Heart left ventricle (tissue), 16 donors: ENCODE data around the gene REXO1. TPM values are rescaled to one million over a fixed set of nuclear protein-coding genes. Genes with fewer than 3 reads are reported as not detected.
A peak's percentile ranks its signal among the peaks of the same experiment; 100 is the strongest.

Experiments
- ATAC-seq, 4 donors: fragments of 200-7000 bp; cut with Tn5 transposase; one replicate each; pipeline ENCODE4 v1.9.1; 2020 to 2022; ENCODE audit warnings: moderate library complexity in 4 of 4, mild to moderate bottlenecking in 3 of 4, moderate number of reproducible peaks in 1 of 4
- DNase-seq, 5 donors: peaks; one replicate each; pipeline ENCODE4 v3.0.0-alpha.2; 2020
- H3K27ac ChIP-seq, 12 donors: fragments of 200-600 bp; sonication (generic) in 4 of 12; one replicate each; pipeline versions ENCODE4 v1.5.0 to v1.8.0; 2016 to 2022; ENCODE audit warnings: mild to moderate bottlenecking in 2 of 12
- H3K27me3 ChIP-seq, 9 donors: fragments of 200-600 bp; sonication (generic) in 2 of 9; one replicate each; pipeline versions ENCODE4 v1.5.1 to v1.8.0; 2016 to 2022; ENCODE audit warnings: mild to moderate bottlenecking in 3 of 9
- H3K36me3 ChIP-seq, 9 donors: fragments of 200-600 bp; sonication (generic) in 2 of 9; one replicate each; pipeline versions ENCODE4 v1.5.0 to v1.8.0; 2018 to 2022; ENCODE audit warnings: mild to moderate bottlenecking in 2 of 9
- H3K4me1 ChIP-seq, 12 donors: fragments of 200-600 bp; sonication (generic) in 4 of 12; one replicate each; pipeline versions ENCODE4 v1.5.0 to v1.8.0; 2016 to 2022; ENCODE audit warnings: mild to moderate bottlenecking in 3 of 12
- H3K4me3 ChIP-seq, 12 donors: fragments of 200-600 bp; sonication (generic) in 4 of 12; one replicate each; pipeline versions ENCODE4 v1.5.0 to v1.8.0; 2017 to 2022; ENCODE audit warnings: mild to moderate bottlenecking in 9 of 12, moderate library complexity in 4 of 12
- H3K9me3 ChIP-seq, 12 donors: fragments of 200-600 bp; sonication (generic) in 4 of 12; one replicate each; pipeline versions ENCODE4 v1.5.0 to v1.8.0; 2016 to 2022; ENCODE audit warnings: mild to moderate bottlenecking in 1 of 12
- POLR2A ChIP-seq, 2 donors: fragments of 450-650 bp; IDR thresholded peaks; one replicate each; pipeline ENCODE4 v1.6.1; 2017; ENCODE audit warnings: antibody characterized with exemption in 2 of 2, mild to moderate bottlenecking in 2 of 2, moderate library complexity in 2 of 2
- WGBS, 4 donors: extraction: QIAGEN DNeasy Blood & Tissue Kit in 2 of 4; methylation state at CpG; one replicate each; pipeline versions ENCODE4 v1.1.5 to v1.1.7; 2013 to 2018; 5-methylcytosine and 5-hydroxymethylcytosine counted together
- intact Hi-C, 10 donors: fragments of 100-400 bp; cut with DNase I; formaldehyde crosslinking; loops; one replicate each; pipeline versions ENCODE4 v1.11.1 to v1.14.2; 2022
- polyA plus RNA-seq, 2 donors: library from polyadenylated mRNA; stranded (reverse); fragments of 200-250 nt; gene quantifications; one replicate each; pipeline ENCODE4 v1.2.3, GENCODE V29; 2013
- total RNA-seq, 9 donors: library from RNA; depleted of rRNA in 2 of 9; stranded (reverse); fragments of >200 nt in 2 of 9; fragmentation: NEBNext Ultra II Directional in 3 of 9; extraction: Animal tissue kit (Norgen Biotek cat#: 25700) in 3 of 9; gene quantifications; one replicate each; pipeline versions ENCODE4 v1.1.0 to v1.2.4, GENCODE V29; 2016 to 2023
- TF ChIP-seq, protein P1 (sequence below), 12 donors: fragments of 200-600 bp; sonication (generic) in 4 of 12; IDR thresholded peaks; one replicate each; pipeline versions ENCODE4 v1.5.0 to v1.8.0; 2018 to 2022; ENCODE audit warnings: antibody characterized with exemption in 12 of 12, mild to moderate bottlenecking in 5 of 12
- donor health status: ischemic (EF 13 %, LVEDD 7.1; RV severe dilation, severe dysfunction).
- donor health status: healthy with polysubstance abuse.
- donor health status: DM: no; HTN: yes; CAD: no.
- donor health status: DM: no; HTN: no; CAD: no.
- donor health status: ischemic (EF 25% LVEDD 6.9; RV normal size, moderate dysfunction).
- donor health status: ischemic (EF 25% LVEDD 5.7; RV mildly dilated, moderate dysfunction).
- donor health status: healthy.
- donor health status: DM: yes; HTN: yes; CAD: no.
- donor health status: ischemic (EF 35%, LVEDD 5.7; RV mildly dilated, moderate dysfunction).
- donor health status: nonischemic (EF 11% LVEDD 7.7; RV severe dilation, severe dysfunction).
- donor health status: DM: yes; HTN: yes; CAD: no.
- donor health status: PGD.
- donor health status: ischemic (EF 29% LVEDD 5.4; RV normal size, mild dysfunction).
- donor health status: nonischemic (EF 23%, LVEDD 6.1; RV moderate dilation, normal function).

Gene REXO1
- total and polyA plus RNA-seq, 11 donors = 13.2 to 22.4 (median 16.4) TPM

DNA sequence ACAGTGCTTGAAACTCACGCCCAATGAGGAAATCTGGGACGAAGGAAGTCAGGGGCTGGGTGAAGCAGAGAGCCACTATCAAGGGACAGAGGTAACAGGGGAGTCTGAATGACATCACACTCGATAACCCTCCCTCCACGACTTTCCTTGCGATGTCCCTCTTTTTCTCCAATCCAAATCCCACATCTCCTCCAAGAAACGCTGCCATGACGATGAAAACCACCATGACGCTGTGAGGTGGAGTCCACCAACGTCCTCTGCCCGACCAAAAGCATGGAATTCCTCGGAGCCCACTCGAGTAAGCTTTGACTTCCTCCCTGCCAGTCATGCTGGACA is 967 bp downstream of the REXO1 start:
- Histone ChIP-seq H3K4me1 (peaks cover 14 to 62% (median 50%) of the 10 kb centered on the region in 12 donors), H3K27ac (peak overlapping the region in 10 of 12 donors; percentile 64 to 100 (median 99)), H3K36me3 (peaks cover 0 to 11% (median 0%) of the 10 kb centered on the region in 9 donors), H3K4me3 (peak overlapping the region; percentile 70 to 100 (median 97)), H3K9me3 (no peaks in the 10 kb centered on the region), H3K27me3 (peaks cover 0 to 7% (median 0%) of the 10 kb centered on the region in 9 donors)
- intact Hi-C loops = no loop called here
- 6 to 11% (median 8%) methylated on average over 12 of the region's 12 CpGs for WGBS, 4 donors
- TF ChIP-seq, protein P1, sequence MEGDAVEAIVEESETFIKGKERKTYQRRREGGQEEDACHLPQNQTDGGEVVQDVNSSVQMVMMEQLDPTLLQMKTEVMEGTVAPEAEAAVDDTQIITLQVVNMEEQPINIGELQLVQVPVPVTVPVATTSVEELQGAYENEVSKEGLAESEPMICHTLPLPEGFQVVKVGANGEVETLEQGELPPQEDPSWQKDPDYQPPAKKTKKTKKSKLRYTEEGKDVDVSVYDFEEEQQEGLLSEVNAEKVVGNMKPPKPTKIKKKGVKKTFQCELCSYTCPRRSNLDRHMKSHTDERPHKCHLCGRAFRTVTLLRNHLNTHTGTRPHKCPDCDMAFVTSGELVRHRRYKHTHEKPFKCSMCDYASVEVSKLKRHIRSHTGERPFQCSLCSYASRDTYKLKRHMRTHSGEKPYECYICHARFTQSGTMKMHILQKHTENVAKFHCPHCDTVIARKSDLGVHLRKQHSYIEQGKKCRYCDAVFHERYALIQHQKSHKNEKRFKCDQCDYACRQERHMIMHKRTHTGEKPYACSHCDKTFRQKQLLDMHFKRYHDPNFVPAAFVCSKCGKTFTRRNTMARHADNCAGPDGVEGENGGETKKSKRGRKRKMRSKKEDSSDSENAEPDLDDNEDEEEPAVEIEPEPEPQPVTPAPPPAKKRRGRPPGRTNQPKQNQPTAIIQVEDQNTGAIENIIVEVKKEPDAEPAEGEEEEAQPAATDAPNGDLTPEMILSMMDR (IDR thresholded peaks at IDR 0.05) = no peak
- TF ChIP-seq POLR2A (IDR thresholded peaks at IDR 0.05) = no peak
- ATAC-seq (no peak), DNase-seq (no peak)

DNA sequence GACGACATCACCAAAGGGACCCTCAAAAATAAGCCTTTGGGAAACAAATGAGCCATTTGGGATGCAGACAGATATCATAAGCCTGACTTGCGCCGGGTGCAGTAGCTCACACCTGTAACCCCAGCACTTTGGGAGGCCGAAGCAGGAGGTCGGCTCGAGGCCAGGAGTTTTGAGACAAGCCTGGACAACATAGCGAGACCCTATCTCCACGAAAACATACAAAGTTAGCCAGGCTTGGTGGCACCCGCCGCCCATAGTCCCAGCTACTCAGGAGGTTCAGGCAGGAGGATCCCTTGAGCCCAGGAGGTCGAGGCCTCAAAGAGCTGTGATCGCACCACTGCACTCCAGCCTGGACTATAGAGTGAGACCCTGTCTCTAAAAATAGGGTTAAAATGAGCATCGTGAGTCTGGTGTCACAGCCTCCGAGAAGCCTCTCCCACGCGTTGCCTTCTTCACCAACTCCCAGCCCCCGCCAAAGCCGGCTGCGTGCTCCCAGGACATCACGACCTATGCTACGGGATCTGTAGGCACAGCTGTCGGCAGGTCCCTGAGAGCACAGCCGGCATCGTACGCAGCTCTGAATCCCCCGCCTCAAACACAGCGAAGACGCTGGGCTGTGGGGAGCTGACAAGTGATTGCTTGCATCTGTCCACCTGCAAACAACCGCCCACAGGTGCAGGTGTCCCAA is 1.6 kb downstream of the REXO1 start:
- DNase-seq = no peak
- Histone ChIP-seq H3K27me3 (peaks cover 0 to 1% (median 0%) of the 10 kb centered on the region in 9 donors), H3K27ac (peak overlapping the region in 3 of 12 donors; percentile 97 to 100 (median 100)), H3K4me3 (peak overlapping the region in 11 of 12 donors; percentile 70 to 100 (median 96)), H3K36me3 (peaks cover 0 to 11% (median 0%) of the 10 kb centered on the region in 9 donors), H3K4me1 (peaks cover 14 to 63% (median 55%) of the 10 kb centered on the region in 12 donors), H3K9me3 (no peaks in the 10 kb centered on the region)
- TF ChIP-seq, protein P1 (IDR thresholded peaks at IDR 0.05) = no peak
- TF ChIP-seq POLR2A (IDR thresholded peaks at IDR 0.05) = no peak
- intact Hi-C loops = no loop called here
- 68 to 76% (median 73%) methylated on average over 24 to 29 of the region's 29 CpGs for WGBS, 4 donors
- ATAC-seq = no peak

DNA sequence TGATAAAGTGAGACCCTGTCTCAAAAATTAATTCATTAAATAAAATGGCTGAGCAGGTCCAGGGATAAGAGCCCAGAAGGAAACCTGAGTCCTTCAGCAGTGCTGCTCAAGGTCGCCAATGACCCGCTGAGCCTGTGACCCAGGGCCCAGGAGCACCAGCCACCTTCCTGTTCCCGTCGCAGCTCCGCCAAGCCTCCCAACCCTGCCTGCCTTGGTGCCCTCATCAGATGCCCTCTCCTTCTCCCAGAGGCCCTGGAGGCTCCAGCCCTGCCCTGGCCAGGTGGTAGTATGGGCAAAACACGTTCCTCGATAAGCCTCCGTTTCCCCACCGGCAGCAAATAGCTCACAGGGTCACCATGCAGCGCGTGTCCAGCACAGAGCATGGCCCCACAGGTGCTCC is 2.6 kb downstream of the REXO1 start:
- no peak overlapping the region for H3K4me3 ChIP-seq
- no peaks in the 10 kb centered on the region for H3K27me3 ChIP-seq
- TF ChIP-seq, protein P1 (IDR thresholded peaks at IDR 0.05) = no peak
- no peak for TF ChIP-seq POLR2A (IDR thresholded peaks at IDR 0.05)
- WGBS, 4 donors = 78 to 87% (median 82%) methylated on average over 9 to 11 of the region's 11 CpGs
- intact Hi-C loops = no loop called here
- peaks cover 0 to 11% (median 0%) of the 10 kb centered on the region in 9 donors for H3K36me3 ChIP-seq
- H3K9me3 ChIP-seq = no peaks in the 10 kb centered on the region
- peaks cover 14 to 72% (median 60%) of the 10 kb centered on the region in 12 donors for H3K4me1 ChIP-seq
- DNase-seq (no peak), ATAC-seq (no peak)
- no peak overlapping the region for H3K27ac ChIP-seq

DNA sequence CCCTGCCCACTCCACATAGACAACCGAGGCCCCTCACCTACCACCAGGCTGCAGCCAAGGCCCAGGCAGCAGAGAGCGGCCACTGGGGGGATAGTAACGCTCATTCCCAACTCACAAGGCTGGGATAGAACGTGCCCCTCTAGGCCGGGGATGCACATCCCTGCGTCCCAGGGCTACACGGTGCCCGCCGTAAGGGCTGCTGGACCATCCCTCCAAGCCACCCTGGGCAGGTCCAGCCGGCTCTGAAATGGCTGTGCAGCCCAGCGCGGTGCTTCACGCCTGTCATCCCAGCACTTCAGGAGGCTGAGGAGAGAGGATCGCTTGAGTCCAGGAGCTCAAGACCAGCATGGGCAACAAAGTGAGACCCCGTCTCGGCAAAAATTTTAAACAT is 3.2 kb downstream of the REXO1 start:
- H3K4me3 ChIP-seq = no peak overlapping the region
- H3K4me1 ChIP-seq = peaks cover 14 to 76% (median 65%) of the 10 kb centered on the region in 12 donors
- DNase-seq = no peak
- 80 to 87% (median 83%) methylated on average over 14 to 16 of the region's 16 CpGs for WGBS, 4 donors
- intact Hi-C loops = no loop called here
- ATAC-seq = no peak
- no peaks in the 10 kb centered on the region for H3K27me3 ChIP-seq
- H3K9me3 ChIP-seq = no peaks in the 10 kb centered on the region
- TF ChIP-seq, protein P1 (IDR thresholded peaks at IDR 0.05) = no peak
- no peak for TF ChIP-seq POLR2A (IDR thresholded peaks at IDR 0.05)
- no peak overlapping the region for H3K27ac ChIP-seq
- H3K36me3 ChIP-seq = peaks cover 0 to 11% (median 0%) of the 10 kb centered on the region in 9 donors
